K562 (cell line): Measurements from ENCODE around the gene HCST.

ENCODE experiments used
- CBFA2T2 ChIP-seq: fragments of 450-650 bp; conservative IDR thresholded peaks from 2 replicates; pipeline ENCODE4 v1.6.1; 2017; ENCODE audit warnings: mild to moderate bottlenecking
- JUN ChIP-seq, 2 experiments: sonication (generic) in 1 of 2; formaldehyde crosslinking in 1 of 2; IDR thresholded peaks; 2 replicates each; pipeline versions ENCODE4 v1.6.1 to v1.8.0; 2012 to 2022; ENCODE audit warnings: borderline replicate concordance in 2 of 2, mild to moderate bottlenecking in 2 of 2, improper control_type of control experiment in 1 of 2, low read depth in 1 of 2, low read length in 1 of 2, missing genetic modification reagents in 1 of 2
- POLR2A ChIP-seq: fragments of 450-650 bp; conservative IDR thresholded peaks from 2 replicates; pipeline ENCODE4 v1.6.1; 2016
- SIN3B ChIP-seq: fragments of 450-650 bp; IDR thresholded peaks from 2 replicates; pipeline ENCODE4 v1.6.1; 2017; ENCODE audit warnings: low read depth, mild to moderate bottlenecking, moderate library complexity
- YBX1 ChIP-seq: fragments of 450-650 bp; IDR thresholded peaks from 2 replicates; pipeline ENCODE4 v1.7.1; 2016; ENCODE audit warnings: mild to moderate bottlenecking
- ZNF232 ChIP-seq: sonication (generic); formaldehyde crosslinking; IDR thresholded peaks from 2 replicates; pipeline ENCODE4 v1.8.0; 2022; ENCODE audit warnings: mild to moderate bottlenecking, missing genetic modification reagents
- TF ChIP-seq, protein P1 (sequence below), 3 experiments: IDR thresholded peaks in 2 of 3; conservative IDR thresholded peaks in 1 of 3; 2 replicates each; pipeline ENCODE4 v1.5.1; 2011 to 2012; ENCODE audit warnings: low read length in 3 of 3, mild to moderate bottlenecking in 3 of 3, control low read depth in 2 of 3, improper control_type of control experiment in 1 of 3, inconsistent platforms in 1 of 3, low read depth in 1 of 3, mixed read lengths in 1 of 3, moderate library complexity in 1 of 3; ENCODE audit not compliant: insufficient read depth in 2 of 3

- TF ChIP-seq POLR2A: no peak
- TF ChIP-seq ZNF232 (CRISPR knock-in tag): no peak
- no peak for TF ChIP-seq YBX1
- TF ChIP-seq, protein P1, sequence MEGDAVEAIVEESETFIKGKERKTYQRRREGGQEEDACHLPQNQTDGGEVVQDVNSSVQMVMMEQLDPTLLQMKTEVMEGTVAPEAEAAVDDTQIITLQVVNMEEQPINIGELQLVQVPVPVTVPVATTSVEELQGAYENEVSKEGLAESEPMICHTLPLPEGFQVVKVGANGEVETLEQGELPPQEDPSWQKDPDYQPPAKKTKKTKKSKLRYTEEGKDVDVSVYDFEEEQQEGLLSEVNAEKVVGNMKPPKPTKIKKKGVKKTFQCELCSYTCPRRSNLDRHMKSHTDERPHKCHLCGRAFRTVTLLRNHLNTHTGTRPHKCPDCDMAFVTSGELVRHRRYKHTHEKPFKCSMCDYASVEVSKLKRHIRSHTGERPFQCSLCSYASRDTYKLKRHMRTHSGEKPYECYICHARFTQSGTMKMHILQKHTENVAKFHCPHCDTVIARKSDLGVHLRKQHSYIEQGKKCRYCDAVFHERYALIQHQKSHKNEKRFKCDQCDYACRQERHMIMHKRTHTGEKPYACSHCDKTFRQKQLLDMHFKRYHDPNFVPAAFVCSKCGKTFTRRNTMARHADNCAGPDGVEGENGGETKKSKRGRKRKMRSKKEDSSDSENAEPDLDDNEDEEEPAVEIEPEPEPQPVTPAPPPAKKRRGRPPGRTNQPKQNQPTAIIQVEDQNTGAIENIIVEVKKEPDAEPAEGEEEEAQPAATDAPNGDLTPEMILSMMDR (IDR thresholded peaks at IDR 0.05 in 2 of 3, conservative IDR thresholded peaks at IDR 0.05 in 1 of 3; ENCODE audit: insufficient read depth in 2 of 3, low read depth in 1 of 3, low read length in 3 of 3): no peak
- no peak for TF ChIP-seq JUN (IDR thresholded peaks at IDR 0.05; ENCODE audit: borderline replicate concordance, low read depth, low read length)
- no peak for TF ChIP-seq JUN (CRISPR knock-in tag; IDR thresholded peaks at IDR 0.05; ENCODE audit: borderline replicate concordance)
- TF ChIP-seq CBFA2T2: no peak
- TF ChIP-seq SIN3B: no peak
Measured at GRCh38 chr19:35860436-35860817, 41.9 kb upstream of the HCST start.
